OCI-LY1 (cell line): ENCODE results near the gene THRAP3.

Experiments
- H2AFZ ChIP-seq: fragments of 200-600 bp; sonication (generic), shearing (Covaris generic); 2 replicates; pipeline ENCODE4 v1.6.0; 2014; ENCODE audit warnings: antibody characterized with exemption, mild to moderate bottlenecking, low read length
- H3F3A ChIP-seq: fragments of 200-600 bp; sonication (generic), shearing (Covaris generic); 2 replicates; pipeline ENCODE4 v1.6.0; 2014; ENCODE audit warnings: mild to moderate bottlenecking, antibody characterized with exemption, low read length, moderate library complexity; ENCODE audit not compliant: insufficient read depth
- H3K27ac ChIP-seq: fragments of 200-600 bp; sonication (generic); 2 replicates; pipeline ENCODE4 v1.5.1; 2014; ENCODE audit warnings: low read length, mixed run types, mild to moderate bottlenecking, low read depth; ENCODE audit not compliant: poor library complexity, severe bottlenecking
- H3K27me3 ChIP-seq: fragments of 200-600 bp; sonication (generic); 2 replicates; pipeline ENCODE4 v1.6.0; 2014; ENCODE audit warnings: antibody characterized with exemption, mild to moderate bottlenecking, low read length, moderate library complexity; ENCODE audit not compliant: insufficient read depth
- H3K36me3 ChIP-seq: fragments of 200-600 bp; sonication (generic); 2 replicates; pipeline ENCODE4 v1.6.1; 2014; ENCODE audit warnings: mild to moderate bottlenecking, antibody characterized with exemption, low read length, moderate library complexity, mixed read lengths; ENCODE audit not compliant: insufficient read depth
- H3K4me1 ChIP-seq: fragments of 200-600 bp; sonication (generic); 2 replicates; pipeline ENCODE4 v1.5.1; 2014; ENCODE audit warnings: mild to moderate bottlenecking, low read length, moderate library complexity; ENCODE audit not compliant: insufficient read depth, severe bottlenecking
- H3K4me2 ChIP-seq: fragments of 200-600 bp; sonication (generic), shearing (Covaris generic); 2 replicates; pipeline ENCODE4 v1.6.1; 2014; ENCODE audit warnings: low read length
- H3K4me3 ChIP-seq: fragments of 200-600 bp; sonication (generic); 2 replicates; pipeline ENCODE4 v1.5.1; 2014; ENCODE audit warnings: low read length, low read depth, mild to moderate bottlenecking, mixed read lengths; ENCODE audit not compliant: poor library complexity, severe bottlenecking
- H3K79me2 ChIP-seq: fragments of 200-600 bp; shearing (Covaris generic); 2 replicates; pipeline ENCODE4 v1.6.1; 2016; ENCODE audit warnings: mixed run types, low read length, mixed read lengths; ENCODE audit not compliant: insufficient read depth
- H3K9ac ChIP-seq: fragments of 200-600 bp; sonication (generic), shearing (Covaris generic); 2 replicates; pipeline ENCODE4 v1.6.1; 2014; ENCODE audit warnings: mild to moderate bottlenecking, low read length, mixed read lengths
- H3K9me2 ChIP-seq: fragments of 200-600 bp; sonication (generic), shearing (Covaris generic); 2 replicates; pipeline ENCODE4 v1.6.1; 2014; ENCODE audit warnings: low read depth, mild to moderate bottlenecking, low read length, mixed read lengths
- H3K9me3 ChIP-seq: fragments of 200-600 bp; shearing (Covaris generic); 2 replicates; pipeline ENCODE4 v1.6.1; 2014; ENCODE audit warnings: low read length, mixed read lengths
- H4K20me1 ChIP-seq: fragments of 200-600 bp; sonication (generic), shearing (Covaris generic); 2 replicates; pipeline ENCODE4 v1.6.0; 2016; ENCODE audit warnings: mild to moderate bottlenecking, low read length; ENCODE audit not compliant: insufficient read depth
- EZH2 ChIP-seq: fragments of 200-600 bp; sonication (generic), shearing (Covaris generic); IDR thresholded peaks from 2 replicates; pipeline ENCODE4 v1.8.0; 2017; ENCODE audit warnings: borderline replicate concordance, mixed run types, mild to moderate bottlenecking, antibody characterized with exemption, low read length, moderate library complexity, mixed read lengths
- TF ChIP-seq, protein P1 (sequence below): fragments of 200-600 bp; sonication (generic), shearing (Covaris generic); IDR thresholded peaks from 2 replicates; pipeline ENCODE4 v1.5.1; 2017; ENCODE audit warnings: mild to moderate bottlenecking, antibody characterized with exemption, low read length, moderate library complexity, mixed read lengths

THRAP3 gene

DNA sequence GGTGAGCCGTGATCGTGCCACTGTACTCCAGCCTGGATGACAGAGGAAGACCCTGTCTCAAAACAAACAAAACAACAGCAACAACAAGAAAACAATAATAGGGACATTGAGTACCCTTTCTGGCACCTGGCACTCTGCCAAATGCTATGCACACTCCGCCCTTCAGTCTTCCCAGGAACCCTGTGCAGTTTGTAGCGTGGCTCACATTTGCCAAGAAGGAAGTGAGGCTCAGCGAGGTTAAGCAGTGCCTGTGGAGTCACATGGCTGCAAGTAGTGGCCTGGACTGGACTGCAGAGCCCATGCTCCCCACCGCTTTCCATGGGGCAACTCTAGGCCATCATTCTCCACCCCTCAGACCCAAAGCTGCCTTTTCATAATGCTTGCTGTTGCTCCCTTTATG lies 104.5 kb downstream of the THRAP3 start:
- H3K9ac ChIP-seq: no peak overlapping the region
- no peak overlapping the region for H3K4me2 ChIP-seq
- H3K79me2 ChIP-seq: no peaks in the 10 kb centered on the region
- H3K9me3 ChIP-seq: no peaks in the 10 kb centered on the region
- no peak overlapping the region for H3K27ac ChIP-seq
- H3K4me3 ChIP-seq: no peak overlapping the region
- no peaks in the 10 kb centered on the region for H3F3A ChIP-seq
- no peaks in the 10 kb centered on the region for H3K9me2 ChIP-seq
- H3K36me3 ChIP-seq: peaks cover 8% of the 10 kb centered on the region; the same call in 1 of the 2 replicates
- no peaks in the 10 kb centered on the region for H4K20me1 ChIP-seq
- H3K4me1 ChIP-seq: peaks cover 18% of the 10 kb centered on the region
- TF ChIP-seq, protein P1, sequence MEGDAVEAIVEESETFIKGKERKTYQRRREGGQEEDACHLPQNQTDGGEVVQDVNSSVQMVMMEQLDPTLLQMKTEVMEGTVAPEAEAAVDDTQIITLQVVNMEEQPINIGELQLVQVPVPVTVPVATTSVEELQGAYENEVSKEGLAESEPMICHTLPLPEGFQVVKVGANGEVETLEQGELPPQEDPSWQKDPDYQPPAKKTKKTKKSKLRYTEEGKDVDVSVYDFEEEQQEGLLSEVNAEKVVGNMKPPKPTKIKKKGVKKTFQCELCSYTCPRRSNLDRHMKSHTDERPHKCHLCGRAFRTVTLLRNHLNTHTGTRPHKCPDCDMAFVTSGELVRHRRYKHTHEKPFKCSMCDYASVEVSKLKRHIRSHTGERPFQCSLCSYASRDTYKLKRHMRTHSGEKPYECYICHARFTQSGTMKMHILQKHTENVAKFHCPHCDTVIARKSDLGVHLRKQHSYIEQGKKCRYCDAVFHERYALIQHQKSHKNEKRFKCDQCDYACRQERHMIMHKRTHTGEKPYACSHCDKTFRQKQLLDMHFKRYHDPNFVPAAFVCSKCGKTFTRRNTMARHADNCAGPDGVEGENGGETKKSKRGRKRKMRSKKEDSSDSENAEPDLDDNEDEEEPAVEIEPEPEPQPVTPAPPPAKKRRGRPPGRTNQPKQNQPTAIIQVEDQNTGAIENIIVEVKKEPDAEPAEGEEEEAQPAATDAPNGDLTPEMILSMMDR: no peak
- no peak for TF ChIP-seq EZH2
- no peak overlapping the region for H2AFZ ChIP-seq
- H3K27me3 ChIP-seq: peaks cover 3% of the 10 kb centered on the region; the same call in 1 of the 2 replicates

DNA sequence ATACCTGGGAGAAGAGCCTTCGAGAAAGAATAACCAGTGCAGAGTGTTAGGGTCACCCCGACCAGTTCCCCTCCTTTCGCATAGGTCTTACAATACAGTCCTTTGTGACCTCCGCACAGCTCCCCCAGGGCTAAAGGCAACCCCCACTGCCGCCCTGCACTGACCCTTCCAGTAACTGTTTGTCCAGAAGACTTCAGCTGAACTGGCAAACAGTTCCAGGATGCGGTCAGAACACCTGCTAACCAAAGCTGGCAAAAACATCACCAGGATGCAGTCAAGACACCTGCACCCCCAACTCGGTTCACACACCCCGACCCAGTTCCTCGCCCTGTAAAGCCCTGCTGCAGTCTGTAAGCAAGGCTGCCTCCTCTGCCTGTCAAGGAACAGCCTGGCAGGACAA lies 105.6 kb downstream of the THRAP3 start:
- peaks cover 8% of the 10 kb centered on the region; the same call in 1 of the 2 replicates for H3K36me3 ChIP-seq
- no peaks in the 10 kb centered on the region for H3F3A ChIP-seq
- peak overlapping the region; percentile 33; the same call in 1 of the 2 replicates for H3K4me2 ChIP-seq
- H4K20me1 ChIP-seq: no peaks in the 10 kb centered on the region
- H3K4me3 ChIP-seq: no peak overlapping the region
- no peak overlapping the region for H2AFZ ChIP-seq
- H3K9me3 ChIP-seq: no peaks in the 10 kb centered on the region
- no peak overlapping the region for H3K9ac ChIP-seq
- H3K27me3 ChIP-seq: peaks cover 3% of the 10 kb centered on the region; the same call in 1 of the 2 replicates
- peaks cover 15% of the 10 kb centered on the region for H3K4me1 ChIP-seq
- H3K27ac ChIP-seq: no peak overlapping the region
- TF ChIP-seq, protein P1: no peak
- H3K79me2 ChIP-seq: no peaks in the 10 kb centered on the region
- H3K9me2 ChIP-seq: no peaks in the 10 kb centered on the region

DNA sequence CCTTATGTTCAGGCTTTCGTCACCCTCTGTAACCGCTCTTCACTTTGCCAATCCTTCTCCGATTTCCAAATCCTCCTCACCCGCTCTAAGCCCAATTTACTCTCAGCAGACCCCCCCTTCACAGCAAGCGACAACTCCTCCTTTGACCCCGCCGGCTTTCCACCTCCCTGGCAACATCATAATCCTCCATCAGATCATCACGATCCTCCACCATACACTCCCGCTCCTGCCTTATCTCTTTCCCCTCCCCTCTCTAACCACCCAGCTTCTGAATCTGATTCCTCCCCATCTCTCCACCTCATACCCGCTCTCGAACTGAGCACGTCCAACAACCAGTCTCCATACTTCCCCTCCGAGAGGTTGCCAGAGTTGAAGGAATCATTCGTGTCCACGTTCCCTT lies 106.7 kb downstream of the THRAP3 start:
- no peaks in the 10 kb centered on the region for H3K9me2 ChIP-seq
- no peaks in the 10 kb centered on the region for H3K9me3 ChIP-seq
- no peak overlapping the region for H2AFZ ChIP-seq
- H3K4me1 ChIP-seq: peaks cover 15% of the 10 kb centered on the region
- no peak overlapping the region for H3K27ac ChIP-seq
- TF ChIP-seq, protein P1: no peak
- no peak for TF ChIP-seq EZH2
- peaks cover 8% of the 10 kb centered on the region; the same call in 1 of the 2 replicates for H3K36me3 ChIP-seq
- H3F3A ChIP-seq: no peaks in the 10 kb centered on the region
- H3K79me2 ChIP-seq: no peaks in the 10 kb centered on the region
- H3K27me3 ChIP-seq: peaks cover 3% of the 10 kb centered on the region; the same call in 1 of the 2 replicates
- no peaks in the 10 kb centered on the region for H4K20me1 ChIP-seq
- H3K4me2 ChIP-seq: no peak overlapping the region
- no peak overlapping the region for H3K4me3 ChIP-seq
- no peak overlapping the region for H3K9ac ChIP-seq
